ENCODE measurements around the gene TMEM53.
"Not testable (repeated sequence)": the region's sequence is repeated elsewhere in the genome, so short reads cannot be mapped to it uniquely, and the experiment has no call there.

Gene TMEM53

GRCh38 chr1:44674113-44675000 lies at the start of gene TMEM53, which contains the start of gene ARMH1:
Gene TMEM53 (minus strand): TSS chr1:44674481. CDS start chr1:44674391, 90 bp downstream.
Gene ARMH1 (plus strand): TSS chr1:44674714. CDS start chr1:44689698, 14,984 bp downstream.
- peak; percentile 99 for DNase-seq (ENCODE audit: low read depth)

DNA sequence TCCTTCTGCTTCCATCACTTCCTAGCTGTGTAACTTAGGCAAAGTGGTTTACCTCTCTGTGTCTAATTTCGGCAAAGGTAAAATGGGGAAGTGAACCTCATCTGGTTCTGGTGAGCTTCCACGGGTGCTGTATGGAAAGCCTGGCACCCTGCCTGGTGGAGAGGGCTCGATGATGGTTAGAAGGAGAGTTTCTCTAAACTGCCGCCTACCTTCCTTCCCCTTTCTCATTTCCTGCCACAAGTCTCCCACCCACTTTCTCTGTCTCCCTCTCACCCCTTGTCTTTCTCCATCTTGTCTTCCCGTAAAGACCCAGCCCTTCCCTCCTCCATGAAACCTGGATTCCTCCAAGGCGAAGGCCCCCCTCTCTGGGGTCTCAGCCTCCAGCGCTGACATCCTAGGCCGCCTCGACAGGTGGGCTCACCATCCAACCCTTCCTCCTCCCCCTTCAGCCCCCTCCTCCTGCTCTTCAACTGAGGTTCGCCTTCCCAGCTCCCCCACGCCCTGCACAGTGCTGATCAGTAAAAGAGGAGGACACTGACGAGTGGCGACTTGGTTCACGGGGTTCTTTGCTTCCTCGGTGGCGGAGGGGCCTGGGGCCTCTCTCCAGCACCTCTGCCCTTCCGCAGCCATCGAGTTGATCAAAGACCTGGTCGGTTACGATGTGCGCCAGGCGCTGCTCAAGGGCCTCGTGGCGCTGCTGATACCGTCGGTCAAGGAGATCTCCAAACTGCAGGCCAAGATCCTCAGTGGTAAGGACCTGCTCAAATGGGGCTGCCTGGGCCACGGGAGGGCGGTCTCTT lies 49.4 kb upstream of the TMEM53 start:
- DNase-seq (ENCODE audit: low read depth) = no peak

DNA sequence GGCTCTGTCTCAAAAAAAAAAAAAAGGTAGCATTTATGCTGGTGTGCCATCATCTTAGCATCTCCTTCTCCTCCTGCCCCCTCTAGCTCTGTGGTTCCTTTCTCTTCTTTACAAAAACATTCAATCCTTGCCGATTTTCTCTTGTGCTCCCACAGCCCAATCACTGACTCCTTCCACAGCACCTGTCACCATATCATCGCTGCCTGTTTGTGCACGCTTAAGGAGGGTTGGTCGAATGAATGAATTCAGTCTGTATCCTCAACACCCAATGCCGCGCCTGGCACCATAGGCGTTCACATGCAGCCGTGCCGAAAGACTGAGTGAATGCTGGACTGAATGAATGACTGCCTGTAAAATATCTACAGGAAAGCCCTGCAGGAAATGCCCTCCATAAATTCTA lies 48.8 kb upstream of the TMEM53 start:
- no peak for DNase-seq (ENCODE audit: low read depth)

DNA sequence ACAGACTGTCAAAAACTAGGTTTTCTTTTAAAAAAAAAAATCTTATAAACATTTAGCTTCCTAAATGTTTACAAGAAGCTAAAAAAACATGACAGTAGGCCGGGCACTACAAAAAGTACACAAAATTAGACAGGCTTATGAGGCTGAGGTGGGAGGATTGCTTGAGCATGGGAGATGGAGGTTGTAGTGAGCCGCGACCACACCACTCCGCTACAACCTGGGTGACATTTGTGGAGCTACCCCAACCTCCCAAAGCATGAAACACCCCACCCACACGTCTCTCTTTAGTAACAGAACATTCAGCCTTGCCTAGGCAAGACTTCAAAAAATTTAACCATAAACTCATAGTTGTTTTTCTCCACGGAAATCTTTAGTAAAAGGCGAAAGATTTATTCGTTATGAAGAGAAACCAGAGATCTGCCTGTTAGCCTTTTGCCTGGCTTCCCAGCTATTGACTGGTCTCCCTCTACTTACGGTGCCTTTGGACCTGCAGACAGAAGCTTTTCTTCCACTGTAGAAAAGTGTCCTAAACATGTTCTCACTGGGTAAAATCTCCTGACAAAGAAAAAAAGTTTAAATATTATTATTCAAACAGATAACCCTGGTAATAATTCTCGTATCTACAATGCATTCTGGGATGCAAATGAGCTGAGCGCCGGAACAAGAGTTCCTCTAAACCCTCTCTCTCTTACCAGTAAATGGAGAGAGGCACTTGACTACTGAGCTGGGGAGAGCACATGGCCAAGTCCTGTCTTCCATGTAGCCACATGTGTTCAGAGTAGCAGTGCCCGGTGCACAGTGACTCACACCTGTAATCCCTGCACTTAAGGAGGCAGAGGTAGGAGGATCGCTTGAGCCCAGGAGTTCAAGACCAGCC lies 47.4 kb upstream of the TMEM53 start:
- DNase-seq (ENCODE audit: low read depth) = peak; percentile 76

DNA sequence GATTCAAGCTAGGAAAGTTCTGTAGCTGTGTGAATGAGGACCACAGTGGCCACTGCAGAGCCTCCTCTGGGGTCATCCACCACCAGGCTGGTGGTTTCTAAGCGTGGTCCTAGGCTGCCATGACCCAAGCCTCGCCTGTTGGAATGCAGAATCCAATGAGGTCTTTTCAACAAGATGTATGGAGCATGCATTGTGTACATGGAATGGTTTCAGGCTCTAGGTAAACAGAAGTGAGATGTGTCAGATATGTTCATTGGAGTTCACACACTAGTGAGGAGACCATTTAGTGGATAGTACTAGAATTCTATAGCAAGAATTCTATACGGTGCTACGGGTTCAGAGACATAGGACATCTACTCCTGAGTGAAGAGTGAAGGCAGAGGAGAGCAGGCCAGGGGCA lies 46.0 kb upstream of the TMEM53 start:
- DNase-seq (ENCODE audit: low read depth) = no peak

GRCh38 chr1:44719318-44719717 lies 45.0 kb upstream of the TMEM53 start:
- no peak for DNase-seq (ENCODE audit: low read depth)

DNA sequence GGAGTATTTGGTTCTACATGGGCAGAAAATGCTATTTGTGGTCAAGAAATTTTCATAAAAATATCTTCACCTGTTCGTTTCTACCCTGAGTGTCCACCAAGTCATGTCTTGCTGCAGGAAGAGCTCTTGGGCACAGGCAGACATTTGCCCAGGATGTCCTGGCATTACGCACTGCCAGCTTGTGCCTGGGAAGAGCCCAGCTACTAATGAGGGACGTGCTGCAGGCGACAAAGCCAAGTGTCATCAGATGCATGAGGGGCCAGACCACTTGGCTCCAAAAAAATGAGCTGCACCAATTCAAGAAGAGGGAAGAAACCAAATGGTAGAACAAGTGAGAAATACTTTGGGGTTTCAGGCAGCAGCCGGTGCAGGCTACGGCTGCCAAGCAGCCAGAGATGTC lies 43.8 kb upstream of the TMEM53 start:
- DNase-seq (ENCODE audit: low read depth) = no peak

GRCh38 chr1:44717653-44718052 lies 43.4 kb upstream of the TMEM53 start:
- no peak for DNase-seq (ENCODE audit: low read depth)

DNA sequence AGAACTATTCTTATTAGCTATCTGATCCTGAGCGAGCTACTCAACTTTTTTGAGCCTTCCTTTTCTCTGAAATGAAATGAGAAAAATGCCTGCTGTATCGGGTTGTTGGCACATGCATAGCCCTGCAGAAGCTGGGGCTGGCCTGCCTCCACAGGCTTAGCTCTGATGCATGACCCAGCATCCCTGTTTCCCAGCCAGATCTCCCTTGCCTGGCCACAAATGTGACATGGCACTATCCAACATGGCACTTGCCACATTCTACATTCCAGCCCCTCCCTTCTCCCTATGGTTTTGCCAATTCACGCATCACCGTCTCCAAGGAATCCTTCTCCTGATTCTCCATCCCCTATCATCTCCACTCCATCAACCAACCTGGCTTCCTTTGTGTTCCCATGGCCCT lies 42.9 kb upstream of the TMEM53 start:
- DNase-seq (ENCODE audit: low read depth) = no peak

DNA sequence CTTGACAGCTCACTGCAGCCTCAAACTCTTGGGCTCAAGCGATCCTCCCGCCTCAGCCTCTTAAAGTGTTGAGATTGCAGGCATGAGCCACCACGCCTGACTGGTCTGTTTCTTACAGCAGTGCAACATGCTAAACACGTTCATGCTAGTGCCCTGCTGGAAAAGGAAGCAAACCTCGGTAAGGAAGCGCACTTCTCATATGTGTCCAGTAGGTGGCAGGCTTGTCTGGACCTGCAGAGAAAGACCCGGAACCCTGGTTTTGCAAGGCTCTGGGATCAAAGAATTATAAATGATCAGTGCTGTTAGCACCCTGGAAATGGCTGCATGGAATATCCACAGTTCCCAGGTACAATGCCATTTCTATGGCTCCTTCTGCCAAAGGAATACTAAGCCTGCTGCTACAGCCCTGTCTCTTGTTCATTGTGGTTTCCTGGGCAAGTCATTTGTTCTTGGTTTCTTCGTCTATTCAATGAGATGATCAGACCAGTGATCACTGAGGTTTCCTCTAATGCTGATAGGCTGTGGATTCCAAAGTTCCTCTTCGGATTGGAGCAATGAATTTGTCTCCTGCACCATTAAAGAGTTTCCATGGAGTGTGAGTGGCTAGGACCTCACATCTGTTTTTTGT lies 40.8 kb upstream of the TMEM53 start:
- peak; percentile 62 for DNase-seq (ENCODE audit: low read depth)

DNA sequence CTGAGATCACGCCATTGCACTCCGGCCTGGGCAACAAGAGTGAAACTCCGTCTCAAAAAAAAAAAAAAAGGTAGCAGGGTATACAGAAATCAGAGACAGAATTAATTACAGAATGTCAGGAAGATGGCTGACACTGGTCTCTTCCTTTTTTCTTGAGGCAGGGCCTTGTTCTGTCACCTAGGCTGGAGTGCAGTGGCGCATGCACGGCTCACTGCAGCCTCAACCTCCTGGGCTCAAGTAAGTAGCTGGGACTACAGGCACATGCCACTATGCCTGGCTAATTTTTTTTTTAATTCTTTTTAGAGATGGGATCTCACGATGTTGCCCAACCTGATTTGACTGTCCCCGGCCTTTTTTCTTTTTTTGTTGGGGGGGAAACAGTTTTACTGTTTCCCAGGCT lies 40.3 kb upstream of the TMEM53 start:
- DNase-seq (ENCODE audit: low read depth) = no peak

GRCh38 chr1:44713321-44713781 lies 39.1 kb upstream of the TMEM53 start:
- no peak for DNase-seq (ENCODE audit: low read depth)

- peak; percentile 57 for DNase-seq (ENCODE audit: low read depth)
Measured at GRCh38 chr1:44707959-44708831, 33.9 kb upstream of the TMEM53 start.

GRCh38 chr1:44707112-44707881 lies 33.0 kb upstream of the TMEM53 start:
- DNase-seq (ENCODE audit: low read depth) = peak; percentile 76

DNA sequence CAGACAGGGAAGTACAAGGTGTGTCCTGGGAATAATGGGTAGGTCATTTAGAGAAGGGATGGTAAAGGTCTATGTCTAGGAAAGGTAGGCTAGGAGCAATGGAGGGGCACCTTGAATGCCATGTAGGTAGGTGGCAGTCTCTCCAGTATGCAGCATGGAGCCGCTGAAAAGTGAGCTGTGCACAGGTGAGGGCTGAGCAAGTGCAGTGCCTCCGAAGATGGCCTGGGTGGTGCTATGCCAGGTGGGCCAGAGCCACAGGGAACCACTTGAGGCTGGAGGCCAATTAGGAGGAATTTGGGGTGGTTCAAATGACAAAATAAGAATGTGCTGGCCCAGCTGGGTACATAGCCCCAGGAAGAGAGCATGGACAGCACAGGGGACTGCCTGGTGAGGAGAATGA lies 31.7 kb upstream of the TMEM53 start:
- DNase-seq (ENCODE audit: low read depth) = no peak

GRCh38 chr1:44705470-44705869 lies 31.2 kb upstream of the TMEM53 start:
- no peak for DNase-seq (ENCODE audit: low read depth)

GRCh38 chr1:44701141-44701573 lies 26.9 kb upstream of the TMEM53 start:
- no peak for DNase-seq (ENCODE audit: low read depth)

GRCh38 chr1:44700573-44700972 lies 26.3 kb upstream of the TMEM53 start:
- peak; percentile 39 for DNase-seq (ENCODE audit: low read depth)

GRCh38 chr1:44699375-44699774 lies 25.1 kb upstream of the TMEM53 start:
- DNase-seq (ENCODE audit: low read depth) = not testable (repeated sequence)

DNA sequence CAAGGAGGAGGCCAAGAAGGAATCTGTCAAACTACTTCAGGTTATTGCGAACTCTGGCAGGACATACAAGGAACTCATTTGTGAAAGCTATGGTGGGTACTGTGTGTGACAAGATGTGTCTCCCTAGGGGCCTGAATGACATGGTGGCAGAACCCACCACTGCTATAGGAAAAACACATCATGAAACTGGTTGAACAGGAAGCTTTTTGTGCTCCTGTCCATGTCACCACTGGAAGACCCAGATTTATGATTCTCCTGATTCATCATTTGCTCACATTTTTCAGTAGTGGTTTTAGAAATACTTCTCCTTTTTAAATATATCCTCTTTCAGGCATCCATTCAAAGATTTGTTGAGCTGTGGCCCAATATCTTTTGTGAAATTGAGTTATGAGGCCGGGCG lies 23.9 kb upstream of the TMEM53 start:
- no peak for DNase-seq (ENCODE audit: low read depth)
